HEK293 (cell line): ENCODE data around the gene PTX3.

Experiments used
- BCL6B ChIP-seq: fragments of 450-650 bp; formaldehyde crosslinking; IDR thresholded peaks from 2 replicates; pipeline ENCODE4 v1.5.1; 2017; ENCODE audit warnings: missing biosample characterization, missing genetic modification characterization
- CTCF ChIP-seq: fragments of 450-650 bp; formaldehyde crosslinking; IDR thresholded peaks from 2 replicates; pipeline ENCODE4 v1.5.1; 2016; ENCODE audit warnings: missing biosample characterization, missing genetic modification characterization
- ELK4 ChIP-seq: IDR thresholded peaks from 2 replicates; pipeline ENCODE4 v1.6.1; 2011; ENCODE audit warnings: mild to moderate bottlenecking, low read depth, low read length, borderline replicate concordance
- GFI1B ChIP-seq: fragments of 450-650 bp; formaldehyde crosslinking; IDR thresholded peaks from 2 replicates; pipeline ENCODE4 v1.5.1; 2016; ENCODE audit warnings: missing biosample characterization, missing genetic modification characterization
- PBX3 ChIP-seq: sonication (generic); formaldehyde crosslinking; IDR thresholded peaks from 2 replicates; pipeline ENCODE4 v1.8.1; 2022; ENCODE audit warnings: mild to moderate bottlenecking, moderate library complexity, missing genetic modification reagents
- SALL2 ChIP-seq: fragments of 450-650 bp; formaldehyde crosslinking; IDR thresholded peaks from 2 replicates; pipeline ENCODE4 v1.5.0; 2017; ENCODE audit warnings: missing biosample characterization, mild to moderate bottlenecking, missing genetic modification characterization, borderline replicate concordance
- SCRT2 ChIP-seq: fragments of 450-650 bp; formaldehyde crosslinking; IDR thresholded peaks from 2 replicates; pipeline ENCODE4 v1.5.1; 2016; ENCODE audit warnings: missing biosample characterization, missing genetic modification characterization
- ZBTB7A ChIP-seq: fragments of 450-650 bp; formaldehyde crosslinking; IDR thresholded peaks from 2 replicates; pipeline ENCODE4 v1.5.1; 2016; ENCODE audit warnings: low read depth, missing biosample characterization, missing genetic modification characterization
- ZFP41 ChIP-seq: fragments of 450-650 bp; formaldehyde crosslinking; IDR thresholded peaks from 2 replicates; pipeline ENCODE4 v1.5.1; 2016; ENCODE audit warnings: missing biosample characterization, missing genetic modification characterization, borderline replicate concordance
- ZNF175 ChIP-seq: fragments of 450-650 bp; formaldehyde crosslinking; IDR thresholded peaks from 2 replicates; pipeline ENCODE4 v1.5.1; 2016; ENCODE audit warnings: missing biosample characterization, missing genetic modification characterization
- ZNF292 ChIP-seq: fragments of 450-650 bp; formaldehyde crosslinking; IDR thresholded peaks from 2 replicates; pipeline ENCODE4 v1.5.1; 2016; ENCODE audit warnings: low read depth, missing biosample characterization, missing genetic modification characterization, borderline replicate concordance
- ZNF302 ChIP-seq: fragments of 450-650 bp; formaldehyde crosslinking; IDR thresholded peaks from 2 replicates; pipeline ENCODE4 v1.5.1; 2016; ENCODE audit warnings: missing biosample characterization, missing genetic modification characterization, low read depth
- ZNF677 ChIP-seq: fragments of 450-650 bp; IDR thresholded peaks from 2 replicates; pipeline ENCODE4 v1.5.0; 2018; ENCODE audit warnings: missing biosample characterization, mild to moderate bottlenecking, missing genetic modification characterization, moderate library complexity

GRCh38 chr3:157460253-157460652 lies 23.6 kb downstream of the PTX3 start:
- TF ChIP-seq CTCF (tag by site-specific recombination) (no peak), ZFP41 (tag by site-specific recombination) (no peak), ZNF292 (tag by site-specific recombination) (no peak), ZNF175 (tag by site-specific recombination) (no peak), ZNF302 (tag by site-specific recombination) (no peak), SCRT2 (tag by site-specific recombination) (no peak), BCL6B (tag by site-specific recombination) (no peak), GFI1B (no peak), SALL2 (tag by site-specific recombination) (no peak), ELK4 (no peak), ZNF677 (no peak), ZBTB7A (tag by site-specific recombination) (no peak), PBX3 (CRISPR knock-in tag) (no peak)
